Activated CD8-positive, alpha-beta T cell treated with anti-CD3 and anti-CD28 coated beads for 36 hours (primary cell): ENCODE results near the gene TAPT1. TPM values are rescaled to one million over a fixed set of nuclear protein-coding genes. Genes with fewer than 3 reads are reported as not detected.

Source experiments
- ATAC-seq: fragments of 200-7000 bp; cut with Tn5 transposase; one replicate; pipeline ENCODE4 v1.10.0; 2021; ENCODE audit warnings: mild to moderate bottlenecking, moderate library complexity
- CTCF ChIA-PET: fragments of 350-600 bp; sonication (Branson Sonifier 250); formaldehyde crosslinking; loops from one replicate; lab custom pipeline; 2021; ENCODE audit warnings: antibody characterized with exemption; lab: Charles Lee
- POLR2A ChIA-PET: fragments of 350-600 bp; sonication (Branson Sonifier 250); formaldehyde crosslinking; loops from one replicate; lab custom pipeline; 2021; ENCODE audit warnings: antibody characterized with exemption; lab: Charles Lee
- DNase-seq: peaks from one replicate; pipeline ENCODE4 v3.0.0-alpha.2; 2020
- H3K27ac Mint-ChIP-seq: one replicate; pipeline ENCODE4 v1.8.0; 2021; ENCODE audit warnings: mild to moderate bottlenecking, mixed read lengths
- H3K27me3 Mint-ChIP-seq: one replicate; pipeline ENCODE4 v1.8.0; 2021; ENCODE audit warnings: mixed read lengths
- H3K36me3 Mint-ChIP-seq: one replicate; pipeline ENCODE4 v1.8.0; 2021; ENCODE audit warnings: low read depth, mixed read lengths
- H3K4me1 Mint-ChIP-seq: one replicate; pipeline ENCODE4 v1.8.0; 2021; ENCODE audit warnings: low read depth, mixed read lengths
- H3K4me3 Mint-ChIP-seq: one replicate; pipeline ENCODE4 v1.8.0; 2021; ENCODE audit warnings: mild to moderate bottlenecking, moderate library complexity, mixed read lengths
- H3K9me3 Mint-ChIP-seq: one replicate; pipeline ENCODE4 v1.8.0; 2021; ENCODE audit warnings: mixed read lengths
- CTCF ChIP-seq: fragments of 200-600 bp; IDR thresholded peaks from one replicate; pipeline ENCODE4 v1.8.0; 2022; ENCODE audit warnings: antibody characterized with exemption, mild to moderate bottlenecking
- intact Hi-C: fragments of 100-400 bp; cut with micrococcal nuclease; formaldehyde crosslinking; loops from one replicate; pipeline ENCODE4 v1.10.0; 2022
- total RNA-seq, 2 experiments: library from RNA; stranded (reverse); gene quantifications; one replicate each; pipeline ENCODE4 v1.2.3, GENCODE V29; 2021

The TAPT1 gene
- total RNA-seq, 2 experiments from 2014 or later, result 34.2 to 35.5 TPM

- TF ChIP-seq CTCF, result no peak
- ATAC-seq (no peak), DNase-seq (no peak)
- no peak overlapping the region for H3K27ac Mint-ChIP-seq
- peaks cover 3% of the 10 kb centered on the region for H3K36me3 Mint-ChIP-seq
- POLR2A ChIA-PET, result no interaction called here
- peaks cover 40% of the 10 kb centered on the region for H3K4me1 Mint-ChIP-seq
- intact Hi-C loops, result no loop called here
- CTCF ChIA-PET, result no interaction called here
- H3K27me3 Mint-ChIP-seq, result no peaks in the 10 kb centered on the region
- H3K4me3 Mint-ChIP-seq, result no peak overlapping the region
- no peaks in the 10 kb centered on the region for H3K9me3 Mint-ChIP-seq
Measured at GRCh38 chr4:16230308-16230707, 4.0 kb upstream of the TAPT1 start.

DNA sequence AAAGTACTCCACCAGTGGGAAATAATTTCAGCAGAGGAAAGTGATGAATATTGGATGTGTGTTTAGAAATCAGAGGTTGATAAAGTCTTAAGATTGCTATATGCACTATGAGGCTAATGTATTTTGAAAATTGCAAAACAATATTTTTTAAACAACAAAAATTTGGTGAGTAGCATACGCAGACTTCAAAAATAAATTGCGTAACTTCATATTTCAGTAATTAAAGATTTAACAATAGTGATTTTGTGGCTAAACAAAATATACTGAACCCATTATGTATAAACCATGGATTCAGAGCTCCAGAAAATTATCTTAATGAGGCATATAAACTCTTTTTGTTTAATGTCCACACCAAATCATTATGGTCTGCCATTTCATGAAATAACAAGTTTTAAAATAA lies 3.3 kb upstream of the TAPT1 start:
- H3K27ac Mint-ChIP-seq, result no peak overlapping the region
- ChIA-PET CTCF (no interaction called here), POLR2A (no interaction called here)
- peaks cover 46% of the 10 kb centered on the region for H3K4me1 Mint-ChIP-seq
- no peak for TF ChIP-seq CTCF
- H3K9me3 Mint-ChIP-seq, result no peaks in the 10 kb centered on the region
- ATAC-seq, result no peak
- H3K4me3 Mint-ChIP-seq, result no peak overlapping the region
- no peak for DNase-seq
- peaks cover 9% of the 10 kb centered on the region for H3K36me3 Mint-ChIP-seq
- intact Hi-C loops, result no loop called here
- H3K27me3 Mint-ChIP-seq, result no peaks in the 10 kb centered on the region

GRCh38 chr4:16227462-16227868 lies 1.2 kb upstream of the TAPT1 start:
- no peak for TF ChIP-seq CTCF
- ATAC-seq (no peak), DNase-seq (peak; percentile 32)
- H3K4me3 Mint-ChIP-seq, result peak overlapping the region; percentile 91
- intact Hi-C loops, result no loop called here
- POLR2A ChIA-PET, result interaction anchor here (0.7 to 1.6 kb wide), 5 partner anchors 11 to 32 kb away, joined by 3 to 7 read pairs (median 4); no protein-coding TSS in a partner anchor
- peaks cover 66% of the 10 kb centered on the region for H3K4me1 Mint-ChIP-seq
- CTCF ChIA-PET, result interaction anchor here (0.8 to 2.5 kb wide), 7 partner anchors 8 to 37 kb away, joined by 3 to 13 read pairs (median 3); no protein-coding TSS in a partner anchor
- H3K36me3 Mint-ChIP-seq, result peaks cover 22% of the 10 kb centered on the region
- no peaks in the 10 kb centered on the region for H3K27me3 Mint-ChIP-seq
- H3K9me3 Mint-ChIP-seq, result no peaks in the 10 kb centered on the region
- peak overlapping the region; percentile 98 for H3K27ac Mint-ChIP-seq

DNA sequence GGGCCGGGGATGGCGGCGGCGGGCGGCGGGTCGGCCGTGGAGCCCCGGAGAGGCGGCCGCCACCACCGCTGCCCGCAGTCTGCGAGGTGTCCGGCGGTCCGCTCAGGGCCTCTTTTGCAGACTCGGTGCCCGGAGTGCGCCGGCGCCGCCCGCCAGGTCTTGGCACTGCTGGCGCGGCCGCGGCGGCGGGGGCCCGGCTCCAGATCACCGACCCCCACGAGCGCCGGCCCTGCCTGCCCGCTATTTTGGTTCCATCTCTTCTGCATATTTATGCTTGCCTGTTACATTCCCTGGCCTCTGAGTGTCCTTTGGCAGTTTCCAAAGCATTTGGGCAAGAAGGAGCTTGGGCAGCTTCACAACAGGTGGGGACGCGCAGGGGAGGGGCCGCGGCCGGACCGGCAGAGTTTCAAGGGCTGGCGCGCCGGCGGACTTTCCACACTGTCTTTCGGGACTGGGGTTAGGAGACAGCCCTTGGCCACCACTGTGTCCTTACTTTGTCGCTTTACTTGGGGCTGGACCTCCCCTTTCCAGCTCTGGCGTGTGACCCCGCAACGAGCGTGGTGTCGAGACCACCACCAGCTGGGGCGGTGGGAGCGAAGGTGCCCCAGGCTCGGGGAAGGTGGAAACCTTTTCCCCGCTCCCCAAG lies 668 bp upstream of the TAPT1 start:
- ATAC-seq (peak; percentile 24), DNase-seq (peak; percentile 48)
- H3K36me3 Mint-ChIP-seq, result peaks cover 22% of the 10 kb centered on the region
- H3K27me3 Mint-ChIP-seq, result no peaks in the 10 kb centered on the region
- peak overlapping the region; percentile 91 for H3K4me3 Mint-ChIP-seq
- CTCF ChIA-PET, result interaction anchor here (0.8 to 3.1 kb wide), 9 partner anchors 9 to 37 kb away, joined by 3 to 13 read pairs (median 3); no protein-coding TSS in a partner anchor
- no peak for TF ChIP-seq CTCF
- peaks cover 65% of the 10 kb centered on the region for H3K4me1 Mint-ChIP-seq
- intact Hi-C loops, result no loop called here
- POLR2A ChIA-PET, result interaction anchor here (0.7 to 1.6 kb wide), 5 partner anchors 11 to 33 kb away, joined by 3 to 7 read pairs (median 4); no protein-coding TSS in a partner anchor
- H3K9me3 Mint-ChIP-seq, result no peaks in the 10 kb centered on the region
- peak overlapping the region; percentile 98 for H3K27ac Mint-ChIP-seq
